Naive thymus-derived CD4-positive, alpha-beta T cell (primary cell): ENCODE data around the gene SUGCT. TPM values are rescaled to one million over a fixed set of nuclear protein-coding genes. Genes with fewer than 3 reads are reported as not detected.
"Not testable (repeated sequence)": the region's sequence is repeated elsewhere in the genome, so short reads cannot be mapped to it uniquely, and the experiment has no call there.

Experiments
- ATAC-seq: fragments of 150-1000 bp; cut with Tn5 transposase; 2 replicates; pipeline ENCODE4 v1.10.0; 2021; ENCODE audit warnings: mild to moderate bottlenecking, moderate library complexity
- CTCF ChIA-PET: fragments of 350-600 bp; sonication (Branson Sonifier 250); formaldehyde crosslinking; loops from one replicate; lab custom pipeline; 2021; ENCODE audit warnings: antibody characterized with exemption; lab: Charles Lee
- POLR2A ChIA-PET: fragments of 350-600 bp; sonication (Branson Sonifier 250); formaldehyde crosslinking; loops from one replicate; lab custom pipeline; 2021; ENCODE audit warnings: antibody characterized with exemption, inconsistent platforms; lab: Charles Lee
- DNase-seq, 9 donors: peaks; one replicate each; pipeline versions ENCODE4 v3.0.0 to v3.0.0-alpha.2; 2020 to 2022; ENCODE audit warnings: mixed read lengths in 1 of 9
- H3K27ac ChIP-seq: one replicate; pipeline ENCODE4 v1.7.0; 2013; ENCODE audit warnings: mild to moderate bottlenecking, low read depth, low read length, moderate library complexity
- H3K27me3 ChIP-seq, 2 donors: one replicate each; pipeline ENCODE4 v1.7.0; 2013; ENCODE audit warnings: low read length in 2 of 2, mild to moderate bottlenecking in 2 of 2, moderate library complexity in 2 of 2; ENCODE audit not compliant: control insufficient read depth in 2 of 2, insufficient read depth in 2 of 2
- H3K36me3 ChIP-seq, 3 experiments: 1 replicate in 2 of 3; 2 replicates in 1 of 3; pipeline ENCODE4 v1.7.0; 2013; ENCODE audit warnings: low read length in 3 of 3, mild to moderate bottlenecking in 3 of 3, moderate library complexity in 1 of 3; ENCODE audit not compliant: insufficient read depth in 3 of 3, control insufficient read depth in 2 of 3
- H3K4me1 ChIP-seq, 2 donors: one replicate each; pipeline ENCODE4 v1.7.0; 2013; ENCODE audit warnings: low read length in 2 of 2, mild to moderate bottlenecking in 2 of 2, moderate library complexity in 1 of 2; ENCODE audit not compliant: control insufficient read depth in 2 of 2, insufficient read depth in 2 of 2
- H3K4me3 ChIP-seq: 2 replicates; pipeline ENCODE4 v1.7.0; 2013; ENCODE audit warnings: mild to moderate bottlenecking, low read length
- H3K9me3 ChIP-seq, 3 experiments: 1 replicate in 2 of 3; 2 replicates in 1 of 3; pipeline ENCODE4 v1.7.0; 2013; ENCODE audit warnings: low read length in 3 of 3; ENCODE audit not compliant: control insufficient read depth in 2 of 3
- H3K27ac Mint-ChIP-seq, 9 donors: one replicate each; pipeline ENCODE4 v1.8.0; 2020 to 2022; ENCODE audit warnings: mixed read lengths in 9 of 9, mild to moderate bottlenecking in 8 of 9, moderate library complexity in 5 of 9, inconsistent platforms in 2 of 9
- H3K27me3 Mint-ChIP-seq, 5 donors: one replicate each; pipeline ENCODE4 v1.8.0; 2021 to 2022; ENCODE audit warnings: mixed read lengths in 5 of 5, mild to moderate bottlenecking in 1 of 5
- H3K36me3 Mint-ChIP-seq, 5 donors: one replicate each; pipeline ENCODE4 v1.8.0; 2020 to 2022; ENCODE audit warnings: mixed read lengths in 5 of 5, mild to moderate bottlenecking in 3 of 5, inconsistent platforms in 1 of 5
- H3K4me1 Mint-ChIP-seq, 7 donors: one replicate each; pipeline ENCODE4 v1.8.0; 2020 to 2022; ENCODE audit warnings: mixed read lengths in 7 of 7, mild to moderate bottlenecking in 3 of 7, inconsistent platforms in 1 of 7
- H3K4me3 Mint-ChIP-seq, 10 donors: one replicate each; pipeline ENCODE4 v1.8.0; 2020 to 2022; ENCODE audit warnings: mild to moderate bottlenecking in 10 of 10, mixed read lengths in 10 of 10, moderate library complexity in 6 of 10, inconsistent platforms in 2 of 10
- H3K9me3 Mint-ChIP-seq, 11 donors: one replicate each; pipeline ENCODE4 v1.8.0; 2020 to 2022; ENCODE audit warnings: mixed read lengths in 11 of 11, mild to moderate bottlenecking in 4 of 11, inconsistent platforms in 1 of 11, moderate library complexity in 1 of 11
- intact Hi-C, 2 donors: fragments of 100-400 bp; cut with micrococcal nuclease; formaldehyde crosslinking; loops; one replicate each; pipeline ENCODE4 v1.15.1; 2023
- polyA plus RNA-seq, 2 donors: library from polyadenylated mRNA; unstranded; fragments of 300-500 nt; fragmentation: Illumina TruSeq; gene quantifications; one replicate each; pipeline ENCODE4 v1.2.3, GENCODE V29; 2021
- total RNA-seq, 6 experiments: library from RNA in 5 of 6; stranded (reverse) in 5 of 6; gene quantifications; 1 replicate in 5 of 6; 2 replicates in 1 of 6; pipeline ENCODE4 v1.2.3 and lab custom pipeline; 2021 to 2026

Gene SUGCT
- total and polyA plus RNA-seq, 7 experiments from 2014 or later, result 0.95 to 2.7 (median 2.2) TPM; not detected in 1

- Histone ChIP-seq H3K4me1 (no peaks in the 10 kb centered on the region), H3K27ac (no peak overlapping the region), H3K27me3 (no peaks in the 10 kb centered on the region), H3K4me3 (no peak overlapping the region), H3K36me3 (no peaks in the 10 kb centered on the region), H3K9me3 (no peaks in the 10 kb centered on the region)
- no peak for DNase-seq
- intact Hi-C loops, result no loop called here
- peaks cover 0 to 3% (median 0%) of the 10 kb centered on the region in 11 donors for H3K9me3 Mint-ChIP-seq
- H3K27me3 Mint-ChIP-seq, result peaks cover 0 to 4% (median 0%) of the 10 kb centered on the region in 5 donors
- H3K27ac Mint-ChIP-seq, result no peak overlapping the region
- no peak for ATAC-seq
- H3K4me1 Mint-ChIP-seq, result no peaks in the 10 kb centered on the region
- peaks cover 0 to 8% (median 0%) of the 10 kb centered on the region in 5 donors for H3K36me3 Mint-ChIP-seq
- ChIA-PET CTCF (no interaction called here), POLR2A (no interaction called here)
- H3K4me3 Mint-ChIP-seq, result no peak overlapping the region
Measured at GRCh38 chr7:40204581-40204980, 69.8 kb downstream of the SUGCT start.

GRCh38 chr7:40205992-40206391 is 71.2 kb downstream of the SUGCT start:
- Mint-ChIP-seq H3K9me3 (peaks cover 0 to 3% (median 0%) of the 10 kb centered on the region in 11 donors), H3K27ac (no peak overlapping the region), H3K4me1 (no peaks in the 10 kb centered on the region), H3K36me3 (peaks cover 0 to 8% (median 0%) of the 10 kb centered on the region in 5 donors), H3K27me3 (peaks cover 0 to 4% (median 0%) of the 10 kb centered on the region in 5 donors), H3K4me3 (no peak overlapping the region)
- Histone ChIP-seq H3K4me3 (no peak overlapping the region), H3K9me3 (no peaks in the 10 kb centered on the region), H3K27ac (no peak overlapping the region), H3K36me3 (no peaks in the 10 kb centered on the region), H3K4me1 (no peaks in the 10 kb centered on the region), H3K27me3 (no peaks in the 10 kb centered on the region)
- intact Hi-C loops, result no loop called here
- ChIA-PET POLR2A (no interaction called here), CTCF (interaction anchor here (0.7 kb wide), 1 partner anchor 111 kb away, joined by 4 read pairs; no protein-coding TSS in a partner anchor)
- ATAC-seq (no peak), DNase-seq (no peak)

- Mint-ChIP-seq H3K27ac (no peak overlapping the region), H3K4me1 (no peaks in the 10 kb centered on the region), H3K4me3 (no peak overlapping the region), H3K9me3 (peaks cover 0 to 3% (median 0%) of the 10 kb centered on the region in 11 donors), H3K27me3 (no peaks in the 10 kb centered on the region), H3K36me3 (peaks cover 0 to 9% (median 0%) of the 10 kb centered on the region in 5 donors)
- no peak overlapping the region for H3K27ac ChIP-seq
- H3K27me3 ChIP-seq, result no peaks in the 10 kb centered on the region
- ATAC-seq (no peak), DNase-seq (no peak)
- no peaks in the 10 kb centered on the region for H3K4me1 ChIP-seq
- H3K36me3 ChIP-seq, result no peaks in the 10 kb centered on the region
- intact Hi-C loops, result no loop called here
- no peaks in the 10 kb centered on the region for H3K9me3 ChIP-seq
- POLR2A ChIA-PET, result no interaction called here
- CTCF ChIA-PET, result no interaction called here
- H3K4me3 ChIP-seq, result no peak overlapping the region
Measured at GRCh38 chr7:40211276-40212003, 76.6 kb downstream of the SUGCT start.

- H3K4me1 ChIP-seq, result no peaks in the 10 kb centered on the region
- no peak overlapping the region for H3K27ac ChIP-seq
- intact Hi-C loops, result no loop called here
- H3K36me3 ChIP-seq, result no peaks in the 10 kb centered on the region
- H3K9me3 ChIP-seq, result no peaks in the 10 kb centered on the region
- H3K4me1 Mint-ChIP-seq, result no peaks in the 10 kb centered on the region
- ATAC-seq (no peak), DNase-seq (no peak)
- no peaks in the 10 kb centered on the region for H3K27me3 Mint-ChIP-seq
- CTCF ChIA-PET, result no interaction called here
- no peaks in the 10 kb centered on the region for H3K27me3 ChIP-seq
- POLR2A ChIA-PET, result interaction anchor here (0.5 kb wide), 1 partner anchor 1826 kb away, joined by 3 read pairs; no protein-coding TSS in a partner anchor
- no peak overlapping the region for H3K27ac Mint-ChIP-seq
- H3K4me3 Mint-ChIP-seq, result no peak overlapping the region
- H3K36me3 Mint-ChIP-seq, result peaks cover 0 to 23% (median 10%) of the 10 kb centered on the region in 5 donors
- H3K9me3 Mint-ChIP-seq, result peaks cover 0 to 2% (median 0%) of the 10 kb centered on the region in 11 donors
- H3K4me3 ChIP-seq, result no peak overlapping the region
Measured at GRCh38 chr7:40213291-40213690, 78.5 kb downstream of the SUGCT start.

GRCh38 chr7:40213856-40214255 is 79.1 kb downstream of the SUGCT start:
- Mint-ChIP-seq H3K4me3 (no peak overlapping the region), H3K9me3 (peaks cover 0 to 2% (median 0%) of the 10 kb centered on the region in 11 donors), H3K4me1 (no peaks in the 10 kb centered on the region), H3K27me3 (no peaks in the 10 kb centered on the region), H3K36me3 (peaks cover 0 to 28% (median 13%) of the 10 kb centered on the region in 5 donors), H3K27ac (no peak overlapping the region)
- ATAC-seq (no peak), DNase-seq (no peak)
- Histone ChIP-seq H3K4me3 (no peak overlapping the region), H3K9me3 (no peaks in the 10 kb centered on the region), H3K27me3 (no peaks in the 10 kb centered on the region), H3K36me3 (no peaks in the 10 kb centered on the region), H3K4me1 (no peaks in the 10 kb centered on the region), H3K27ac (no peak overlapping the region)
- intact Hi-C loops, result no loop called here
- ChIA-PET POLR2A (no interaction called here), CTCF (no interaction called here)

- H3K4me3 ChIP-seq, DNase-seq, H3K27ac ChIP-seq, H3K27ac Mint-ChIP-seq, H3K4me1 Mint-ChIP-seq, H3K27me3 Mint-ChIP-seq, H3K9me3 Mint-ChIP-seq, H3K27me3 ChIP-seq, intact Hi-C loops, H3K4me3 Mint-ChIP-seq, H3K36me3 ChIP-seq, ATAC-seq, H3K4me1 ChIP-seq, H3K9me3 ChIP-seq, POLR2A ChIA-PET: not testable (repeated sequence)
- CTCF ChIA-PET, result interaction anchor here (1.3 kb wide), 1 partner anchor 14 kb away, joined by 3 read pairs; no protein-coding TSS in a partner anchor
- H3K36me3 Mint-ChIP-seq, result peaks cover 0 to 28% (median 13%) of the 10 kb centered on the region in 5 donors
Measured at GRCh38 chr7:40218612-40219011, 83.8 kb downstream of the SUGCT start.

GRCh38 chr7:40219917-40220316 is 85.1 kb downstream of the SUGCT start:
- Histone ChIP-seq H3K4me1 (no peaks in the 10 kb centered on the region), H3K9me3 (no peaks in the 10 kb centered on the region), H3K36me3 (no peaks in the 10 kb centered on the region), H3K4me3 (no peak overlapping the region), H3K27me3 (no peaks in the 10 kb centered on the region), H3K27ac (no peak overlapping the region)
- Mint-ChIP-seq H3K27me3 (no peaks in the 10 kb centered on the region), H3K36me3 (peaks cover 0 to 24% (median 13%) of the 10 kb centered on the region in 5 donors), H3K27ac (no peak overlapping the region), H3K9me3 (peaks cover 0 to 2% (median 0%) of the 10 kb centered on the region in 11 donors), H3K4me1 (no peaks in the 10 kb centered on the region), H3K4me3 (no peak overlapping the region)
- DNase-seq (no peak), ATAC-seq (no peak)
- intact Hi-C loops, result no loop called here
- CTCF ChIA-PET, result no interaction called here
- POLR2A ChIA-PET, result no interaction called here
